Dendritic cell treated with granulocyte-macrophage colony-stimulating factor and Interleukin-4, amounts not matched to agents 40 ng/mL and 50 ng/mL, for 4 days (primary cell): ENCODE measurements around the gene SPATA24.
"Not testable (repeated sequence)": the region's sequence is repeated elsewhere in the genome, so short reads cannot be mapped to it uniquely, and the experiment has no call there.

Experiments used
- H3K27ac Mint-ChIP-seq: one replicate; pipeline ENCODE4 v1.8.0; 2022; ENCODE audit warnings: mild to moderate bottlenecking, mixed read lengths
- H3K27me3 Mint-ChIP-seq: one replicate; pipeline ENCODE4 v1.8.0; 2022; ENCODE audit warnings: mild to moderate bottlenecking, mixed read lengths
- H3K36me3 Mint-ChIP-seq: one replicate; pipeline ENCODE4 v1.8.0; 2022; ENCODE audit warnings: low read depth, mixed read lengths
- H3K4me1 Mint-ChIP-seq: one replicate; pipeline ENCODE4 v1.8.0; 2022; ENCODE audit warnings: low read depth, mixed read lengths
- H3K4me3 Mint-ChIP-seq: one replicate; pipeline ENCODE4 v1.8.0; 2022; ENCODE audit warnings: mild to moderate bottlenecking, moderate library complexity, mixed read lengths
- H3K9me3 Mint-ChIP-seq: one replicate; pipeline ENCODE4 v1.8.0; 2022; ENCODE audit warnings: mixed read lengths
- intact Hi-C: fragments of 100-400 bp; cut with micrococcal nuclease; formaldehyde crosslinking; loops from one replicate; pipeline ENCODE4 v1.15.0; 2022

The SPATA24 gene

DNA sequence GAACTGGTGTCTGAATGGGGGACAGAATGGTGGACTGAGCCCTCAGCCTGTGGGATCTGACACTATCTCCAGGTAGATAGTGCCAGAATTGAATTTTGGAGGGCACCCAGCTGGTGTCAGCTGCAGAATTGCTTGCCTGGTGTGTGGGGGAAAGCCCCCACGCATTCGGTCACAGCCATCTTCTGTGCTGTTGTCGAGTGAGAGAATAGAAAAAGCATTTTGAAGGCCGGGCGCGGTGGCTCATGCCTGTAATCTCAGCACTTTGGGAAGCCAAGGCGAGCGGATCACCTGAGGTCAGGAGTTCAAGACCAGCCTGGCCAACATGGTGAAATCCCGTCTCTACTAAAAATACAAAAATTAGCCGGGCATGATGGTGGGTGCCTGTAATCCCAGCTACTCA is 16.9 kb downstream of the SPATA24 start:
- H3K4me3 Mint-ChIP-seq, H3K36me3 Mint-ChIP-seq, H3K9me3 Mint-ChIP-seq, intact Hi-C loops, H3K27ac Mint-ChIP-seq: not testable (repeated sequence)
- peaks cover 42% of the 10 kb centered on the region for H3K4me1 Mint-ChIP-seq
- H3K27me3 Mint-ChIP-seq = peaks cover 37% of the 10 kb centered on the region

GRCh38 chr5:139386050-139386438 is 17.8 kb downstream of the SPATA24 start:
- Mint-ChIP-seq H3K4me3 (no peak overlapping the region), H3K27ac (no peak overlapping the region), H3K9me3 (no peaks in the 10 kb centered on the region), H3K4me1 (peaks cover 33% of the 10 kb centered on the region), H3K36me3 (no peaks in the 10 kb centered on the region), H3K27me3 (peaks cover 28% of the 10 kb centered on the region)
- intact Hi-C loops = no loop called here

GRCh38 chr5:139385061-139386049 is 18.5 kb downstream of the SPATA24 start:
- Mint-ChIP-seq H3K27me3 (peaks cover 24% of the 10 kb centered on the region), H3K4me3 (peak overlapping the region; percentile 69), H3K9me3 (no peaks in the 10 kb centered on the region), H3K36me3 (no peaks in the 10 kb centered on the region), H3K4me1 (peaks cover 32% of the 10 kb centered on the region), H3K27ac (peak overlapping the region; percentile 33)
- intact Hi-C loops = no loop called here

DNA sequence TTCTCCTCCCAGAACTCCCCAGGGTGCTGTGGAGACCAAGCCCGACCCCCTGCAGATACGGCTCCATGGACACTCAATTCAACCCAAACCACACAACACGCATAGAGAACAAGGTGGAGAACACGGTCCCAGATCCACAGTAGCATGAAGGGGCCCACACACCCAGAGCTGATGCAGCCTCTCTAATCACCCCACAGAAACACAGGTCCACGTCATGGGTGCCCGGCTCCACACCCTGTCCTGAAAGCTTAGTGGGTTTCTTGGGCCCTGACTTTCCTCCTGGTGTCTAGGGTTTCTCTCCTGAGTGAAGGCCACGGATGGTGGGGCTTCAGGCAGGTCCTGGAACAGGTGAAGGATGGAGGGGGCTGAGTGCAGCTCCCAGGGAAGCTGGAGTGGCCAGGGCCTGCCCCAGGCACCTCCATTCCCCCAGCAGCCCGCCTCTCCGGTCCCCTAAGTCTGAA is 19.3 kb downstream of the SPATA24 start:
- Mint-ChIP-seq H3K9me3 (no peaks in the 10 kb centered on the region), H3K4me3 (peak overlapping the region; percentile 69), H3K4me1 (peaks cover 30% of the 10 kb centered on the region), H3K27ac (peak overlapping the region; percentile 33), H3K36me3 (no peaks in the 10 kb centered on the region), H3K27me3 (peaks cover 18% of the 10 kb centered on the region)
- intact Hi-C loops = no loop called here

GRCh38 chr5:139383993-139384590 is 19.8 kb downstream of the SPATA24 start:
- peaks cover 25% of the 10 kb centered on the region for H3K4me1 Mint-ChIP-seq
- H3K9me3 Mint-ChIP-seq = no peaks in the 10 kb centered on the region
- no peaks in the 10 kb centered on the region for H3K36me3 Mint-ChIP-seq
- H3K27ac Mint-ChIP-seq = peak overlapping the region; percentile 33
- H3K27me3 Mint-ChIP-seq = peaks cover 15% of the 10 kb centered on the region
- no peak overlapping the region for H3K4me3 Mint-ChIP-seq
- intact Hi-C loops = no loop called here

- Mint-ChIP-seq H3K27ac (no peak within 1 kb of the TSS), H3K9me3 (no peaks in the 10 kb centered on the region), H3K27me3 (peaks cover 15% of the 10 kb centered on the region), H3K4me3 (no peak within 1 kb of the TSS), H3K36me3 (no peaks in the 10 kb centered on the region), H3K4me1 (peaks cover 23% of the 10 kb centered on the region)
- intact Hi-C loops = no loop called here
Measured at GRCh38 chr5:139383275-139383992, 20.5 kb downstream of the SPATA24 start, which contains the start of gene SLC23A1. SLC23A1 (minus strand) TSS chr5:139383297; CDS start chr5:139383253, 44 bp downstream.

DNA sequence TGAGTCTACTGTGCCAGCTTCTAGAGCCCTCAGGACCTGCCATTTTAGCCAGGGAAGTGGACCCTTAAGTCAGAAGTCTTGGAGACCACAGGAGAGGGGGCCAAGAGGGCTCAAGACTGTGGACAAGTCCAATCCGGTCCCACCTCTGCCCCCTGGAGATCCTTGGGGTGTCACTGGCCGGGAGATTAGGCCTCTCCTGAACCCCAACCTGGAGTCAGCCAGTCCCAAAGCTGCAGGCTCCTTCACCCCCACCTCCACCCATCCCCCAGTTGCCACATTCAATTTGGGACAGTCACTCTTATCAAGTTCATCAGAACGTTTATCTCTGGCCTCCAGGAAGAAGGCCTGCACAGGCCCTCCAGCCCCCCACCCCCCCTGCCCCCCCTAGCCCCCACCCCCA is 21.1 kb downstream of the SPATA24 start:
- Mint-ChIP-seq H3K36me3 (no peaks in the 10 kb centered on the region), H3K27me3 (peaks cover 10% of the 10 kb centered on the region), H3K4me1 (peaks cover 16% of the 10 kb centered on the region), H3K9me3 (no peaks in the 10 kb centered on the region), H3K4me3 (no peak overlapping the region), H3K27ac (no peak overlapping the region)
- intact Hi-C loops = no loop called here

GRCh38 chr5:139381837-139382761 is 21.8 kb downstream of the SPATA24 start:
- Mint-ChIP-seq H3K27me3 (peaks cover 8% of the 10 kb centered on the region), H3K4me3 (no peak overlapping the region), H3K4me1 (peaks cover 15% of the 10 kb centered on the region), H3K9me3 (no peaks in the 10 kb centered on the region), H3K27ac (no peak overlapping the region), H3K36me3 (peaks cover 3% of the 10 kb centered on the region)
- intact Hi-C loops = no loop called here

GRCh38 chr5:139379626-139380449 is 24.1 kb downstream of the SPATA24 start:
- intact Hi-C loops = no loop called here
- H3K9me3 Mint-ChIP-seq = no peaks in the 10 kb centered on the region
- H3K36me3 Mint-ChIP-seq = peaks cover 9% of the 10 kb centered on the region
- no peak overlapping the region for H3K4me3 Mint-ChIP-seq
- no peak overlapping the region for H3K27ac Mint-ChIP-seq
- peaks cover 7% of the 10 kb centered on the region for H3K4me1 Mint-ChIP-seq
- H3K27me3 Mint-ChIP-seq = peaks cover 6% of the 10 kb centered on the region

DNA sequence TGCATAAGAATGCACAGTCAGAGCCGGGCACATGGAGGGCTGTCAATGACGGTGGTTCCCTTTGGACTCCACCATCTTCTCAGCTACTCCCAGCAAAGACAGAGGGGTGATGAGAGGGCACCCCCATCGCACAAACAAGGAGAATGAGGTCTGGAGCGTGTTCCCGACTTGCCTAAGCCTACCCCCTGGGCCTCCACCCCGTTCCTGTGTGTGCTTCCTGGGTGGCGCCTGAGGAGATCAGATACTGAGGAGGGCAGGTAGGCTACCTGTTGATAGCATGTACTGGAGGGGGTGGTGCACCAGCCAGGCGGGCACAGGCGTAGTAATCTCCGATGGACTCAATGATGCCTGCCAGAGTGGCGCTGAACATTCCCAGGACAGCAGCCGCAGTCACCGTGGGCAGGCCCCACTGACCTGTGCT is 24.9 kb downstream of the SPATA24 start:
- Mint-ChIP-seq H3K36me3 (peaks cover 15% of the 10 kb centered on the region), H3K4me3 (no peak overlapping the region), H3K27me3 (peaks cover 5% of the 10 kb centered on the region), H3K27ac (no peak overlapping the region), H3K4me1 (no peaks in the 10 kb centered on the region), H3K9me3 (no peaks in the 10 kb centered on the region)
- intact Hi-C loops = no loop called here

DNA sequence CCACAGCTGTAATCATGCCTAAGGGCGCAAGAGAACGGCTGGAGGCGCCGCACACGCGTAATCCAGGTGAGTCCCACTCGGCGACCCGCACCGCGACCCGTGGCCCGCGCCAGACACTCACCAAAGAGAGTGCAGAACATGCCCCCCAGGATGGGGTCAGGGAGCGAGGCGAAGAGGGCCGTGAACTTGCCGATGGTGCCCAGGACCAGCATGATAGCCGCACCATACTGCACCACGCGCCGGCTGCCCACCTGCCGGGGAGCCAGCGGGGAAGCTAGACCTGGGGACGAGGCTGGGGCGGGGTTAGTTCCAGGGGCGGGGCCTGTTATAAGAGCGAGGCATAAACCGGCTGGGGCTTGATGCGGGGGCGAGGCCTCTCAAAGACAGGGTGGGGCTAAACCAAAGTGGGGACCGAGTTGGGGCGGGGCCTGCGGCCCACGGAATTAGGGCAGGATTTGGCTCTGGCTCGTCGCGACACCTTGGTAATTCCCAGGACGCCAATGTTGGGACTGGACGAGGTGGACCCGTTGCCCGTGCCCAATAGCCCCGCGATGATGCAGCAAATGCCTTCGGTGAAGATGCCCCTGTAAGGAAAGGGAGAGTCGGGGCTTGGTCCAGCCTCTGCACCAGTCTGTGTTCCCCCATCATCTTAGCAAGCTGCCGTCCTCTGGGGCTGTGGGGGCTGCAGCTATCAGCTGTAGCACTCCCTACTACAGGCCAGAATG is 25.6 kb downstream of the SPATA24 start:
- intact Hi-C loops = no loop called here
- peaks cover 22% of the 10 kb centered on the region for H3K36me3 Mint-ChIP-seq
- no peak overlapping the region for H3K27ac Mint-ChIP-seq

DNA sequence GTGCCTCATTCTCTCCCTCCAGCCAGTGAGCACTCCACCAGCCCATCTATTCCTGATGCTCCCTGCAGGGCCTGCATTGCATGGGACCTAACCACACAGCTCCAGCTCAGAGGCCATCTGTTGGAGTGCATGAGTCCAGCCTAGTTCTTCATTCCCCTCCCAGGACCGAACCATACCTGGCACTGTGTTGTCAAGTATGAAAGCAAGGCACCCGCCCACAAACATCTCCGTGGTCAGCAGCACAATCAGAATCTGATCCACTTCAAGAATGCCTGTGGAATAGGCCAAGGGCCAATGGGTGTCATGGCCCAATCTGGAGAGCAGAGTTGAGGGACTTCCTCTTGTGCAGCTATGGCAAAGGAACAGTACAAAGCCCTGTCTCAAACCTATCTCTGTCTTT is 26.7 kb downstream of the SPATA24 start:
- H3K4me3 Mint-ChIP-seq = no peak overlapping the region
- peaks cover 32% of the 10 kb centered on the region for H3K36me3 Mint-ChIP-seq
- no peak overlapping the region for H3K27ac Mint-ChIP-seq

More for the DNA sequence above, 25.6 kb downstream of the SPATA24 start:
- H3K4me3 Mint-ChIP-seq = no peak overlapping the region
- peaks cover 5% of the 10 kb centered on the region for H3K27me3 Mint-ChIP-seq
- H3K9me3 Mint-ChIP-seq = no peaks in the 10 kb centered on the region
- H3K4me1 Mint-ChIP-seq = no peaks in the 10 kb centered on the region

More for the DNA sequence above, 26.7 kb downstream of the SPATA24 start:
- no peaks in the 10 kb centered on the region for H3K4me1 Mint-ChIP-seq
- H3K9me3 Mint-ChIP-seq = no peaks in the 10 kb centered on the region
- H3K27me3 Mint-ChIP-seq = peaks cover 5% of the 10 kb centered on the region
- intact Hi-C loops = no loop called here
